ENCODE results near the gene SERBP1. TPM values are rescaled to one million over a fixed set of nuclear protein-coding genes. Genes with fewer than 3 reads are reported as not detected.

SERBP1 gene
- total and polyA plus RNA-seq, 2 of the 8 experiments (the other 6 are each of a cell fraction or from before 2014, with no cell fraction given): 229 to 536 TPM

GRCh38 chr1:67393240-67393639, 37.0 kb downstream of the SERBP1 start (continued):
- TF ChIP-seq CBX5 (IDR thresholded peaks at IDR 0.05; ENCODE audit: low read depth, low read length) (no peak), JUN (IDR thresholded peaks at IDR 0.05; ENCODE audit: low read depth, low read length) (no peak), POLR2AphosphoS5 (IDR thresholded peaks at IDR 0.05; ENCODE audit: low read depth, low read length) (no peak), EP300 (IDR thresholded peaks at IDR 0.05; ENCODE audit: borderline replicate concordance in 1 of 2, low read depth in 2 of 2, low read length in 2 of 2) (no peak), KDM4A (IDR thresholded peaks at IDR 0.05; ENCODE audit: low read depth, low read length, severe bottlenecking) (no peak), CBX8 (IDR thresholded peaks at IDR 0.05; ENCODE audit: borderline replicate concordance, low read depth, low read length) (no peak), GTF2F1 (IDR thresholded peaks at IDR 0.05; ENCODE audit: borderline replicate concordance, low read depth, low read length) (no peak)
